Measurements from ENCODE around the gene TNFRSF13B. TPM values are rescaled to one million over a fixed set of nuclear protein-coding genes. Genes with fewer than 3 reads are reported as not detected.
"Not testable (repeated sequence)": the region's sequence is repeated elsewhere in the genome, so short reads cannot be mapped to it uniquely, and the experiment has no call there.

The TNFRSF13B gene
- total RNA-seq, 4 donors from 2014 or later: 9.2 TPM; not detected in 3

DNA sequence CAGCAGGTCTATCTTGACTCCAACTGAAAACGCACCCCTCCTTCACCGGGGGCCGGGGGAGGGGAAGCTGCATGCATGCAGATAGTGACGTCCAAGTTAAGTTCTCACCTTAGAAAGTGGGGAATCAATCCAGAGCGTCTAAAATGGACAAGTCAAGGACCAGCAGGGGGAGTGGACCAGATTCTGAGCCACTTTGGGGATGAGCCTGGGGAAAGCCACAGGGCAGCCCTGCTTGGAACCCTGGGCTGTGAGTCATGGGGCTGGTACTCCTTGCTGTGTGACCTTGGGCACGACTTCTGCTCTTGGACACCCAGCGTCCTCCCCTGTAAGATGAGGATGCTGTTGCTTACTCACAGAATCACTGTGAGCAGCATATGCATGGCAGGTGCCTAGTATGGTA lies 9.1 kb downstream of the TNFRSF13B start:
- intact Hi-C loops (cut with DNase I; ENCODE audit: low total_unique reads) (no loop called here), in situ Hi-C loops (cut with MboI; ENCODE audit: low pct_ligation_motif_present in 1 of 4, low pct_unique_long_range_greater_than_20kb in 1 of 4, low sequenced_read_pairs in 3 of 4) (no loop called here)
- Histone ChIP-seq H3K9me3 (no peaks in the 10 kb centered on the region), H3K27me3 (peaks cover 8% of the 10 kb centered on the region), H3K4me3 (no peak overlapping the region), H3K27ac (no peak overlapping the region), H3K4me1 (no peaks in the 10 kb centered on the region), H3K36me3 (no peaks in the 10 kb centered on the region)
- TF ChIP-seq EP300 (IDR thresholded peaks at IDR 0.05; ENCODE audit: low read depth) (no peak), POLR2AphosphoS5 (IDR thresholded peaks at IDR 0.05) (no peak), POLR2A (IDR thresholded peaks at IDR 0.05) (no peak)
- TF ChIP-seq, protein P1, sequence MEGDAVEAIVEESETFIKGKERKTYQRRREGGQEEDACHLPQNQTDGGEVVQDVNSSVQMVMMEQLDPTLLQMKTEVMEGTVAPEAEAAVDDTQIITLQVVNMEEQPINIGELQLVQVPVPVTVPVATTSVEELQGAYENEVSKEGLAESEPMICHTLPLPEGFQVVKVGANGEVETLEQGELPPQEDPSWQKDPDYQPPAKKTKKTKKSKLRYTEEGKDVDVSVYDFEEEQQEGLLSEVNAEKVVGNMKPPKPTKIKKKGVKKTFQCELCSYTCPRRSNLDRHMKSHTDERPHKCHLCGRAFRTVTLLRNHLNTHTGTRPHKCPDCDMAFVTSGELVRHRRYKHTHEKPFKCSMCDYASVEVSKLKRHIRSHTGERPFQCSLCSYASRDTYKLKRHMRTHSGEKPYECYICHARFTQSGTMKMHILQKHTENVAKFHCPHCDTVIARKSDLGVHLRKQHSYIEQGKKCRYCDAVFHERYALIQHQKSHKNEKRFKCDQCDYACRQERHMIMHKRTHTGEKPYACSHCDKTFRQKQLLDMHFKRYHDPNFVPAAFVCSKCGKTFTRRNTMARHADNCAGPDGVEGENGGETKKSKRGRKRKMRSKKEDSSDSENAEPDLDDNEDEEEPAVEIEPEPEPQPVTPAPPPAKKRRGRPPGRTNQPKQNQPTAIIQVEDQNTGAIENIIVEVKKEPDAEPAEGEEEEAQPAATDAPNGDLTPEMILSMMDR (IDR thresholded peaks at IDR 0.05): no peak
- 50 to 68% methylated on average over 2 to 7 of the region's 7 CpGs for WGBS, 2 donors (ENCODE audit: low coverage in 1 of 2)
- DNase-seq: no peak

- no peaks in the 10 kb centered on the region for H3K9me3 ChIP-seq
- H3K27me3 ChIP-seq: peaks cover 18% of the 10 kb centered on the region
- H3K36me3 ChIP-seq: no peaks in the 10 kb centered on the region
- no peak for DNase-seq
- WGBS, 2 donors (ENCODE audit: low coverage in 1 of 2): 70 to 89% methylated on average over 3 of the region's 3 CpGs
- no peak overlapping the region for H3K4me3 ChIP-seq
- TF ChIP-seq EP300 (IDR thresholded peaks at IDR 0.05; ENCODE audit: low read depth): no peak
- TF ChIP-seq, protein P1 (IDR thresholded peaks at IDR 0.05): no peak
- in situ Hi-C loops (cut with MboI; ENCODE audit: low pct_ligation_motif_present in 1 of 4, low pct_unique_long_range_greater_than_20kb in 1 of 4, low sequenced_read_pairs in 3 of 4) (no loop called here), intact Hi-C loops (cut with DNase I; ENCODE audit: low total_unique reads) (no loop called here)
- no peak overlapping the region for H3K27ac ChIP-seq
- no peaks in the 10 kb centered on the region for H3K4me1 ChIP-seq
Observed at GRCh38 chr17:16961792-16962191, 10.1 kb downstream of the TNFRSF13B start.

DNA sequence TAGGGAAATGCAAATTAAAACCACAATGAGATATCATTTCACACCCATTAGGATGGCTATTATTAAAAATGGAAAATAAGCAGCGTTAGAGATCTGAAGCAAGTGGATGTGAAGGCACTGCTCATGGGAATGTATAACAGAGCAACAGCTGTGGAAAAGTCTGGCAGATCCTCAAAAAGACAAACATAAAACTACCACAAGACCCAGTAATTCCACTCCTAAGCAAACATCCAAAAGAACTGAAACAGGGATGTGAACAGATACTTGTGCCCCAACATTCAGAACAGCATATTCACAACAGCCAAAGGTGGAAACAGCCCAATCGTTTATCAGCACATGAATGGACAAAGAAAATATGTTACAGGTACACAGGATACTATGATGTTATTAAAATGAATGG lies 10.9 kb downstream of the TNFRSF13B start:
- H3K4me3 ChIP-seq; in situ Hi-C loops (cut with MboI; ENCODE audit: low pct_ligation_motif_present in 1 of 4, low pct_unique_long_range_greater_than_20kb in 1 of 4, low sequenced_read_pairs in 3 of 4); intact Hi-C loops (cut with DNase I; ENCODE audit: low total_unique reads); H3K27ac ChIP-seq; H3K4me1 ChIP-seq; H3K36me3 ChIP-seq; H3K9me3 ChIP-seq; DNase-seq: not testable (repeated sequence)
- peaks cover 24% of the 10 kb centered on the region for H3K27me3 ChIP-seq
- 13 to 62% methylated on average over 2 of the region's 2 CpGs for WGBS, 2 donors (ENCODE audit: low coverage in 1 of 2)

DNA sequence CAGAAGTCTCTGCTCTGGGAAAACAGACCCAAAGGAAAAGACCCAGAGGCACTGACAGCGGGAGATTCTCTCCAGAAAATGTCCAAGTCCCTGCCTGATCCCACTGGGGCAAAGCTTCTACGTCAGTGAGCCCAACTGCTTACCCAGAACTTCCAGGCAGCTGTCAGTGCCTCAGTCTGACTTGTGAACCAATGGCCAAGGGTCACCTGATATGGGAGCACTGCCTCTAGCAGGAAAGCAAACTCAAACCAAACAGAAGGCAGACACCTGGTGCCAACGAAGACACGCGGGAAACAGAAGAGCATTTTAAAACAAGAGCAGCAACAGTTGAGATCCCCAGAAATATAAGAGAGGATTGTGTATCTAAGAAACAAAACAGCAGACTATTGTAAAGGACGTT lies 16.9 kb downstream of the TNFRSF13B start:
- WGBS, 2 donors (ENCODE audit: low coverage in 1 of 2): 33 to 51% methylated on average over 1 to 6 of the region's 6 CpGs
- H3K36me3 ChIP-seq; H3K4me1 ChIP-seq; DNase-seq; H3K9me3 ChIP-seq; H3K27ac ChIP-seq; intact Hi-C loops (cut with DNase I; ENCODE audit: low total_unique reads); H3K4me3 ChIP-seq; in situ Hi-C loops (cut with MboI; ENCODE audit: low pct_ligation_motif_present in 1 of 4, low pct_unique_long_range_greater_than_20kb in 1 of 4, low sequenced_read_pairs in 3 of 4): not testable (repeated sequence)
- H3K27me3 ChIP-seq: peaks cover 34% of the 10 kb centered on the region

DNA sequence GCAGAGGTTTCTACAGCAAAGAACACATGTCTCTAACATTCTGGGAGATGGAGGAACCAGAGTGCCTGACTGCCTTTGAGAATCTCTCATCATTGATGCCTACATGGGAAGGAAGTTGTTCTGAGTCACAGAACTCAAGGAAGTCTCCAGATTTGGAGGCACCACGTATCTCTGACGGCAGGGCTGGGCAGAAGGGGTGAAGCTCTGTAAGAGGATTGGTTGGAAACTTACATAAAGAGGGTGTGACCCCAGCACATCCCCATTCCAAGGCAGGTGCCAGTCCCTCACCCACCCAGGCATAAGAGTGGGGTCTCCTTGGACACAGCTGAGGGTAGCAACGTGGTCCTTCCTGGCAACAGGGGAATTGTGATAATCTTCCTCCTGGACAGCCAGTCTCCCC lies 17.4 kb downstream of the TNFRSF13B start:
- H3K9me3 ChIP-seq: peaks cover 0 to 6% of the 10 kb centered on the region in 2 donors
- H3K4me1 ChIP-seq: no peaks in the 10 kb centered on the region
- 59% methylated on average over 3 of the region's 3 CpGs; no CpG with 5 or more reads in 1 of the 2 donors for WGBS, 2 donors (ENCODE audit: low coverage in 1 of 2)
- intact Hi-C loops (cut with DNase I; ENCODE audit: low total_unique reads): no loop called here
- TF ChIP-seq EP300 (IDR thresholded peaks at IDR 0.05; ENCODE audit: low read depth) (no peak), POLR2A (IDR thresholded peaks at IDR 0.05) (no peak), POLR2AphosphoS5 (IDR thresholded peaks at IDR 0.05) (no peak)
- TF ChIP-seq, protein P1 (IDR thresholded peaks at IDR 0.05): no peak
- DNase-seq: no peak
- in situ Hi-C loops (cut with MboI; ENCODE audit: low pct_ligation_motif_present in 1 of 4, low pct_unique_long_range_greater_than_20kb in 1 of 4, low sequenced_read_pairs in 3 of 4): no loop called here
- H3K36me3 ChIP-seq: no peaks in the 10 kb centered on the region
- H3K4me3 ChIP-seq: no peak overlapping the region
- peaks cover 34% of the 10 kb centered on the region for H3K27me3 ChIP-seq
- H3K27ac ChIP-seq: no peak overlapping the region
